ENCODE results near the gene C20orf144.

The C20orf144 gene

DNA sequence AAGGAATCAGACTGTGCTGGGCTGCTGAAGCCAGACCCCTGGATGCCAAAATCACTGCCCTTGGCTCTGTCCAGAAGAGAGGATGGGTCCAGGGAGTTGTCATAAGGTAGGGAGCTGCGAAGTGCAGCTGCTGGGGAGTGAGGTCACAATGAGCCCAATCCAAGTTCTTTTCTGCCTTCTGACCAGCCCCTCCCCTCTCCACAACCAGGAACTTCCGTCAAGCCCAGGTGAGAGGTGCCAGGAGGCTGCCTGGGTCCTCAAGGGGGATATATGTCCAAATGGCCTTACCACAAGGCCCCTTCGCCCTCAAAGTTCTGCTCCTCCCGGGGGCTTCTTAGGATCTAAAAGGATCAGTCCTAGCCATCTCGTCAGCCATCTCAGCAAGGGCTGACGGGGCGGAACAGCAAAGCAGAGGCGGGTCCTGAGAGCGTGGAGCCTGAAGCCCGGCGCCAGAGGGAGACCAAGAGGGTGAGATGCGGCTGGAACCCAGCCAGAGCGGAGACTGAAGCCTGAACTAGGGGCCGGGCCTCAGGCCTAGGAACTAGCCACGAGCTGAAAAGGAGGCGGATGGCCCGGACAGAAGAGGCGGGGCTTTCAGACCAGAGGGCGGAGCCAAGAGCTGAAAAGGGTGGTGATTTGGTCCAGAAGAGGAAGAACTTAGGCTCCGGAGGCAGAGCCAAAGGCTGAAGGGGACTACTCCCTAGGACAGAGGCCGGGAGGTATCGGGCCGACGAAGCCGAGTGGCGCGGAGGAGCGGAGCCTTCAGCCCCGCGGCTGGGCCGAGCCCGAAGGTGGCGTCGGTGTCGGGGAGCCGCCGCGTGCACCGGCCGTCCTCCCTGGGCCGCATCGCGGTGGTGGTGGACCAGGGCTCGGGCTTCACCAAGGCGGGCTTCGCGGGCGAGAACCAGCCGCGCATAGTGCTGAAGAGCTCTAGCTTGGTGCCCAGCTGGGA is 4.4 kb downstream of the C20orf144 start, which contains the start of gene ACTL10:
Gene ACTL10, plus strand, starts transcription at position 651 of the 952 bp plus-strand sequence. CDS start 555 bp downstream, outside the sequence.
- DNase-seq: peak; percentile 97

DNA sequence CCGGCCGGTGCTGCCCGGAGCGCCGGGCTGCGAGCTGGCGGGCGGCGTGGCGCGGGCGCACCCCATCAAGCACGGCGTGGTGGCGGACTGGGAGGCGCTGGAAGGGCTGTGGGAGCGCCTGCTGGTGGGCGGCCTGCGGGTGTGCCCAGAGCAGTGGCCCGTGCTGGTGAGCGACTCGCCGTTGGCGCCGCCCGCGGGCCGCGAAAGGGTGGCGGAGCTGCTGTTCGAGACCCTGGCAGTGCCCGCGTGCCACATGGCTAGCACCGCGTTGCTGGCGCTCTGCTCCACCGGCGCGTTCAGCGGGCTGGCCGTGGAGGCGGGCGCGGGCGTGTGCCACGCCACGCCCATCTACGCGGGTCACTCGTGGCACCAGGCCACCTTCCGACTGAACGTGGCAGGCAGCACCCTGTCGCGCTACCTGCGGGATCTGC is 5.1 kb downstream of the C20orf144 start:
- no peak for DNase-seq

DNA sequence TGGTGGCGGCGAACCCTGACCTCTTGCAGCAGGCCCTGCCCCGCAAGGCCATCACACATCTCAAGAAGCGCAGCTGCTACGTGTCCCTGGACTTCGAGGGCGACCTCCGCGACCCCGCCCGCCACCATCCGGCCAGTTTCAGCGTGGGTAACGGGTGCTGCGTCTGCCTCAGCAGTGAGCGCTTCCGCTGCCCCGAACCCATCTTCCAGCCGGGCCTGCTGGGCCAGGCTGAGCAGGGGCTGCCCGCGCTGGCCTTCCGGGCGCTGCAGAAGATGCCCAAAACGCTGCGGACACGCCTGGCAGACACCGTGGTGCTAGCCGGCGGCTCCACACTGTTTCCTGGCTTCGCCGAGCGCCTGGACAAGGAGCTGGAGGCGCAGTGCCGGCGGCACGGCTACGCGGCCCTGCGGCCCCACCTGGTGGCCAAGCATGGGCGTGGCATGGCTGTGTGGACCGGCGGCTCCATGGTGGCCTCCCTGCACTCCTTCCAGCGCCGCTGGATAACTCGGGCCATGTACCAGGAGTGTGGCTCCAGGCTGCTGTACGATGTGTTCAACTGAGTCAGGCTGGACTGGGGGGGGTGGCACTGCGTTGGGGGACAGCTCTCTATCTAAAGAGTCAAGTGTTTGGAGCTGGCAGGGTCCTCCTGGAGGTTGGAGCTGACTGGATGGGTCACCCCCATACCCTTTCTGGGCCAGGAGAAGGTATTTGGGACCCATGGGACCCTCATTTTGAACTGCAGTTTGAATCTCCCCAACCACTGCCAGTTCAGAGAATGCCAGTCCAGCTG is 5.7 kb downstream of the C20orf144 start:
- DNase-seq: peak; percentile 87

DNA sequence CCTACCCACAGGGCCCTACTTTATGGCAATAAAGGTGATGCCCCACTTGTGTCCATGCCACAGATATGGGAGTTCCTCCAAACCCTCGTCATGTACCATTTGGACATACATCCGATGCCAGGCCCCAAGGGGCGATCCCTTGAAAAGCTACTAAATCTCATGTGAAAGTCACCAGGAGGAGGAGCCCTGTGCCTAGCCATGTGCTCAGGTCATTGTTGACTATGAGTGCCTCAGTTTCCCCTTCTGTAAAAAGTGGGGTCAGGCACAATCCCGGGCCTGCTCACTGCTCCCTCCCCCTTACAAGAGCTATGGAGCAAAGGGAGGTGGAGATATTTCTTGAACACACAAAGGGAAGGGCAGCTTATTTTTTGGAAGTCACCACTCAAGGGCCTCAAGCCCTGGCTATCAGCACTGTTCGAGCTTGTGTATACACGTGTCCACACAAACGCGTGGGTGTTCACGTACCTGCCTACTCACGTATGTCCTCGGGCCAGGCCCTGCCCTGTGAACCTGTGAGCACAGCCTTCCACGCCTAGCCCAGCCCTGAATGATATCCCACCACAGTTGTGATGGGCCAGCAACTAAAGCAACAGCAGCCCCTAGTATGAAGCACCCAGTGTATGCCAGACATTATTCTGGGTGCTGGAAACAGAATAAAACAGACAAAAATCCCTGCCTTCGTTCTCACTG is 6.5 kb downstream of the C20orf144 start:
- no peak for DNase-seq

DNA sequence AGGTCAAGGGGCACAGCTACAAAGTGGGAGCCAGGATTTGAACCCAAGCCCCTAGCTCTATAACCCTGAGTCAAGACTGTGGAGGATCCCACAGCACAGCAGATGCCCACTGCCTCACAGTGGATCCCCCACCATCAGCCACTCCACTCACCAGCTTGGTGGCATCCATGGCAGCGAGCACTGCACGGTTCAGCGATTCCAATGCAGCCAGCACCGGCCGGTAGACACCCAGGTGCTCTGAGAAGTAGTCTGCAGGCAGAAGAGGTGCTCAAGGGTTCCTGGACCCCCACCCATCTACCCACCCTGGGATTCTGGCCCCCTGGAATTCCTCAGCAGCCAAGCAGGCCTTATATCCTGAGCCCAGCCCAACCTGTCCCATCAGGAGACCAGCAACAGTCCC is 7.1 kb downstream of the C20orf144 start:
- DNase-seq: no peak

DNA sequence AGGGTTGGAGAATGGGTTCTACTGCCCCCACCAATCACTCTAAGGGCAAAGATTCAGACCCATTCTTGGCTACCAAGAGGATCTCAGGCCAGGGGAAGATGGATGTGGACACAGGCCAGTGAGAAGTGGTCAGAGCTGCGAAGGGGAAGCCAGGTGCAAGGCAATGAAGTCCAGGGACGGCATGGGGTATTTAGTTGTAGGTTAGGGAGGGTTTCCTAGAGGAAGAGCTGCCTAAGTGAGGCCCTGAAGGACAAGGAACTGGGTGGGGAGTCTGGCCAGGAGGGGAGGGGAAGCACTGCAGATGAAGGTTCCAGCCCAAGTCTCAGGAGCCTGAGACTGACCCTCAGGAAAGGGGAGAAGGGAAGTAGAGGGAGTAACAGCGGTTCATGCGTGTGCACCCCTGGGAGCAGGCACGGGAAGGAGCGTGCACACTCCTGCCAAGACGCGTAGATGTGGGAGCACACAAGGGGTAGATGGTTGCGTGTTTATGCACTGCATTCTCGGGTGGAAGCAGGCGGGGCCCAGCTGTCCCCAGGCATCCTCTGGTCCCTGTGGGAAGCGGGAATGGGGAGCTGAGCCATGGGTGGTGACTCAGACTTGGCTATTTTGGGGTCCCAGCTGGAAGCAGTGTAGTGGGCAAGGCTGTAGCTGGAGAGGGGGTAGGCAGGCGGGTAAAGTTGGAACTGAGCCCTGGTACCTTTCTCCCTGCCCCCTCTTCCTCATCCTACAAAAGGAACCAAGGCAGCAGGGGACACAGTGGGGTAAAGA is 7.9 kb downstream of the C20orf144 start:
- no peak for DNase-seq

DNA sequence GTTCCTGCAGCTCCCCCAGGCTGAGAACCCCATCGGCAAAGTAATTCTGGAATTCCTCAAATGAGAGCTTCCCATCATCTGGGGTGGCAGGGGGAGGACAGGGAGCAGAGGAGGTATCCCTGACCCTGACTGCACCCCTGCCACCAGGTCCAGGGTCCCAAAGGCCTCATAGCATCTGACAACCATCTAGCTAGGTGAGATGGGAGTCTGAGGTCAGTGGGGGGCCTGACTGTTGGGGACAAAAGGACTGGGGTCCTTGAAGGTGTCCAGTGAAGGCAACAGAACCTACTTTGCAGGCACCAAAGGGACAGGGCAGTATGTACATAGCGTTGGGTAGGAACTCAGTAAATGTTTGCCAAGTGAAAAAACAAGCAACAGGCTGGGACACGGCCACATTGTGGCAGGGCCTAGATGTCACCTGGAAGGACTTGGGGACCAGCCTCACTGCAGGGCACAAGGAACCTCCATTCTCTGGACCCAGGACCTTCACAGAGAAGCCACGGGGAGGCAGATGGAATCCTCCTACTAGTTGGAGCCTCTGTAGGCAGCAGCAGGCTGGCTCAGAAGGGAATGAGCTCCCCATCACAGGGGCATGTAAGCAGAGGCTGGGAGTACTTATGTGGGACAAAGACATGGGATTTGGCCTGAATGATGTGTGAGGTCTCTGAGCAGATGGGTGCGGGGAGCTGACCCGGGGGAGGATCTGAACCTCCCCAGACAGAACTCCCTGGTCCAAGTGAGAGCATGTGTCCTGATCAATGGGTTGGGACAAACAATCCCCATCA is 8.8 kb downstream of the C20orf144 start:
- no peak for DNase-seq

DNA sequence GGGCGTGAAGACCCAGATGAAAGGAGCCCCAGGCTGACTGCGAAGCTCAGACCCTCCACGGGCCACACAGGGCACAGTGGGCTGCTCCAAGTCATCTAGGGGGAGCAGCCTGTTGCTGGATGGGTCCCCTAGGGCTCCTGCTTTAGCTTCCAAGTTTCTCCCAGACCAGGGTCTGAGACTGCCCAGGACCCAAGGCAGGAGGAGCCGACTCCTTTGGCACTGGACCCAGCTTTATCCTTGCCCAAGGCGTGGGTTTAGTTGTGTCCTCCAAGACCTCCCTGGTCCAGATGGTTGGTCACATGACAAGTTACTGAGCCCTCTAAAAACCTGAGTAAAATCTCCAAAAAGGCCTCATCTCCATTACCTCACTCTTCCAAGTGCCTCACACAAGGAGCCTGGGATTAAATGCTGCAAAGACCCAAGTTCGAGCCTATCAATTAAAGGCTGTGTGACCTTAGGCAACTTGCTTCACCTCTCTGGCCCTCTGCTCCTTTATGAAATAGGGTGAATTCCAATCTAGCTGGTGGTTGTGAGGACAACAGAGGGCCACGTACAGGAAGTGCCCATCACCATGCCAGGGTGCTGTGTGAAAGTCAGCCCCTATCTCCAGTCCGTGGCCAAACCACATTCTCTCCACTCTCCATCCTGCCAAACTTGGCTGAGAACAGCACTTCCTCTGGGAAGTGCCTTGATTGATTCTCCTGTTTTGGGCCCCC is 9.6 kb downstream of the C20orf144 start:
- no peak for DNase-seq

DNA sequence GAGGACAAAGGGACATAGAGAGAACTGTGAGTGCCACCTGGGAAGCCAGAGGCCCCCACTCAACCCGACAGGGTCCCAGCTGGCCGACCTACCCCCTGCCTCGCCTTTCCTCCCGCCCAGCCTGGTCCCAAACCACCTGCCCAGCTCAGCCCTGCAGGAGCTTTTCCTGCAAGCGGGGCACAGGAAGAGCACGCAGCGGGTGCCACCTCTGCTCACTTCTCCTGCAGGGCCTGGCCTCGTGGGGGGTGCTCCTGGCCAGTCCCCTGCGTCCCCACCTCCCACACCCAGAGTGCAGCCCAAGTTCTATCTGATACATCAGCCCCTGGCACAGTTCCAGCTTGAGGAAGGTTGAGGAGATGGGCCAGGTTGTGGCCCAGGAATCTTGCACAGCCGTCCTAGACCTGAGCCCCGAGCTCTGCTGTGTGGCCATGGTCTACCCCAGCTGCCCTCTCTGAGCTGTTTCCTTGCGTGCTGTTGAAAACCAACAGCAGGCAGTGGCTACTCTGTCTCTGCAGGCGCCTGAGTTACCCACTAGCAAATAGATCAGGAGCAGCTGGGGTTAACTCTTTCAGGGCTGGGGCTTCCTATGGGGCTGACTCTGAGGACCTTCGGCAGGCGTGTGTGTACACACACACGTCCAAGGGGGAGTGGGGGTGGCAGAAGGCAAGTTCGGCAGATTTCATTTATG is 10.4 kb downstream of the C20orf144 start:
- DNase-seq: no peak

DNA sequence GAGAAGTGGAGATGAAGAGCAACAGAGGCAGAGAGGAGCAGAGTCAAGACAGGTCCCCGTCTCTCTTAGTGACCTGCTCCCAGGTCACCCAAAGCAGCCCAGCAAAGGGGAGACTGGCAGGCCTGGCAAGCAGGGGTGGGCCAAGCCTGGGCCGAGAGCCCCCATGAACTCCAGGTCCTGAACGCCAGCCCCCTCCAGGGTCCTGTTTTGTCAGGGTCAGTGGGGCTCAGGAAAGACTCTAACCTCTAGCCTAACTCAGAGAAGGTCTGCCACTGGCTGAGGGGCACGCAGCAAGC is 10.9 kb downstream of the C20orf144 start:
- no peak for DNase-seq

DNA sequence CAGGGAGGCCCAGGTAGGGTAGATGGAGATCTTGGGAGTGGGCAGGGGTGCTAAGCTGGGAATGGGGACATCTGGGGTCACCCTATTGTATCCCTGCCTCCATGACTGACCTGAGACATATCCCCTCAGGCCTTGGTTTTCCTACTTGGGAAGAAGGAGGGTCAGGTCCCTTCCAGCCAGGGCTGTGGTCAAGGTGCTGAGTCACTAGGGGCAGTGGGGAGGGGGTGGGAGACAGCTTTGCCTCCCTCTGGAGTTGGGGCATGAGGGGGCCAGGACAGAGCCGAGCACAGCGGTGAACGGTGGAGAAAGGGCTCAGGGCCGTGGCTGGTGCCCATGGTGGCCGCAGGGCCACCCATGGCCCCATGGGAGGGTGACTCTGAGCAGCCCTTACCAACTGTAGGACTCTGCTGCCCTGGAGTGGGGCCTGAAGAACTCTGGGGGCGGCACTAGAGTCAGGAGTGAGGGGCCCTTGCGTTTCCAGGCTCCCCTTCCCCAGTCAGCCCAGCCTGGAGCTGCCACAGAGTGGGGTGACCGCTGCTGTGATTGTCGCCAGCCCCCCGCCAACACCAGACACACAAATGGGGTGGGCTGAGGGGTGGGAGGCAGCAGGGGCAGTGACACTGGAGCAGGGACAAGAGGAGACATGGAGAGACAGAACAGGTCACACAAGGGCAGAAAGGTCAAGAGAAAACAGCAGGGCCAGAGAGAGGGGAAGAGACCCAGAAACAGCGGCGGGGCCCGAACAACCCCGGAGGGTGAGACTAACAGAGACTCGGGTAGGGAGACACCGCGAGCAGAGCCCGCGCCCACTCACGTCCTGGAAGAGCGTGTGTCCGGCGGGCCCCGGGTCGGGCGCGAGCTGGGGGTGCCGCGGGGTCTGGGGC is 11.5 kb downstream of the C20orf144 start:
- peak; percentile 83 for DNase-seq

DNA sequence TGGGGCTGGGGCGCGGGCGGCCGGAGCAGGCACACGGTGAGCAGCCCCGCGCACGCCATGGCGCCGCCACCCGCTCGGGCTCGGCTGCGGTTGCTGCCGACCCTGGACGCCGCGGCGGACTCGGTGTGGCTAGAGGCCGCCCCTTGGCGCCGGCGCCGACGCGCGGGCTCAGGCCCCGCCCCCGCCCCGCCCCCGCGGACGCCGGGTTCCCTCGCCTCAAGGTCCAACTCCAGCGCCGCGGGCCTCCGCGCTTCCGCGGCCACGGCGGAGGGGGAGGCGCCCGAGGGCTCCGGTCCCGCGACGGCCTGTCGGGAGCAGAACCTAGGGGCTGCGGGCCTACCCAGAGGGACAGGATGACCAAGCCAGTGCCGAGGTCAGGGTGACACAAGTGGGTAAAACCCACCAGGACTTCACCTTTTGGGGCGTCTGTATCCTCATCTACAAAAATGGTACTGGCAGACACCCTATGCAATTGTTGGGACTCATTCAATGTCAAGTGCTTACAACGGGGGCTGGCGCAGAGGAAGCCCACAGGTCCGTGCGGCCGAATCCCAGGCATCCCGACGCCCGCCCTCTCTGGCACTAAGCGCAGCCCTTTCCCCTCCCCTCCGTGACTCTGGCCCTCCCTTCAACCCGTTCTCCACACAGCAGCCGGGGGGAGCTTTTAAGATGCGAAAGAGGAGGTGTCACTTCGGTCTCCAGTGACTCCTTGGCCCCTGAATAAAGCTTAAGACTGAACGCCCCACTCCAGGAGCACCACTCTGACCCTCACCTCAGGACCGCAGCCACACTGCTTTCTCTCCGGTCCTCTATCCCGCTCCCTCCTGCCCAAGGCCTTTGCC is 12.4 kb downstream of the C20orf144 start, which contains the start of gene NECAB3:
Gene NECAB3, minus strand, starts transcription at position 135 of the 842 bp plus-strand sequence. Its CDS starts 76 bp downstream, at position 59.
- DNase-seq: peak; percentile 89

DNA sequence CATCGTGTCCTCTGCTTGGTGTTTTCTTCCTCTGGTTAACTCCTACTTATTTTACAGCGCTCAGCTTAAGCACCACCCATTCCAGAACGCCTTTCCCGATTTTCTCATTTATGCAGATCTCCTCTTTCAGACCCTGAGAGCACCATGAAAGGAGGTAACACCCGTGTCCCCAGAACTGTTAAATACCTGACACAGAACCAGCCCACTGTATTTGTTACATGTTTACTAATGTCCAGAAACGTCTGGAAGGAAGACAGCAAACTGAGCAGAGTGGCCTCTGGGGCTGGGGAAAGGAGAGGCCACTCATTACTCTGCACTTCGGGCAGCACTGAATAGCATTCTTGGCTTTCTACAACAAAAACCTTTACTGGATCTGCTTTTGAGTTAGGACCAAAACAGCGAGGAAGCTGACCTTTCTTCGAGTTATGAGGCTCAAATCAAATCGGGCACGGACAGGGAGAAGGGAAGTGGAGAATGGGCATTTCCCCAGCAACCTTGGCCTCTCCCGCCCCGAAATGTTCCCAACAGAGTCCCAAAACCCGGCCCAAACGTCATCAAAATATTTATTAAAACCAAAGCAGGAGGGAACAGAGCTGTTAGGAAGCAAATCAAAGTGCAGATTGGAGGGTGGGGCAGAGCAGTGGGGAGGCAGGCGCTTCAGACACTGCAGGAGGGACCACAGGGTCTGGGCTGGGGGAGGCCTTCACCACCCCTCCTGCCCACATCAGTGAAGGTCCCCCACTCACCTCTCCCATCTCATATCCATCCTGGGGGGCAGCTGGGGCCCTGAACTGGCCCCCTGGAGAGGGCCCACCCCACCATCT is 13.2 kb downstream of the C20orf144 start:
- DNase-seq: no peak

DNA sequence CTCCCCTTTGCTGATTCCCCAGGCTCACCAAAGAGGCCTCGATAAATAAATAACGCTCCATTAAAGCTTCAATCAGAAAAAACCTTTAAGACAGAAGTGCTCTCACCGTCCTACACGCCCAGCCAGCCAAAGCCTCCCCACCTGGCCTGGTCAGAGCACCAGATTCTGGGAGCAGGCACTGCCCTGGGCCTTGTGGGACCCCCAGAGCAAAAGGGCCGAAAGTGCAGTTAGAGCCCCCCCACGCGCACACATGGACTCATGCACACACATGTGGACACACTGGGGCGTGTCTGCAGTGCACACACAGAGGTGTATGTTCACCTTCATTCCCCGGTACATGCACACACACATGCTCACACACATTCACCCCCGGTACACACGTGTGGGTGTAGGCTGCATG is 14.0 kb downstream of the C20orf144 start:
- no peak for DNase-seq

DNA sequence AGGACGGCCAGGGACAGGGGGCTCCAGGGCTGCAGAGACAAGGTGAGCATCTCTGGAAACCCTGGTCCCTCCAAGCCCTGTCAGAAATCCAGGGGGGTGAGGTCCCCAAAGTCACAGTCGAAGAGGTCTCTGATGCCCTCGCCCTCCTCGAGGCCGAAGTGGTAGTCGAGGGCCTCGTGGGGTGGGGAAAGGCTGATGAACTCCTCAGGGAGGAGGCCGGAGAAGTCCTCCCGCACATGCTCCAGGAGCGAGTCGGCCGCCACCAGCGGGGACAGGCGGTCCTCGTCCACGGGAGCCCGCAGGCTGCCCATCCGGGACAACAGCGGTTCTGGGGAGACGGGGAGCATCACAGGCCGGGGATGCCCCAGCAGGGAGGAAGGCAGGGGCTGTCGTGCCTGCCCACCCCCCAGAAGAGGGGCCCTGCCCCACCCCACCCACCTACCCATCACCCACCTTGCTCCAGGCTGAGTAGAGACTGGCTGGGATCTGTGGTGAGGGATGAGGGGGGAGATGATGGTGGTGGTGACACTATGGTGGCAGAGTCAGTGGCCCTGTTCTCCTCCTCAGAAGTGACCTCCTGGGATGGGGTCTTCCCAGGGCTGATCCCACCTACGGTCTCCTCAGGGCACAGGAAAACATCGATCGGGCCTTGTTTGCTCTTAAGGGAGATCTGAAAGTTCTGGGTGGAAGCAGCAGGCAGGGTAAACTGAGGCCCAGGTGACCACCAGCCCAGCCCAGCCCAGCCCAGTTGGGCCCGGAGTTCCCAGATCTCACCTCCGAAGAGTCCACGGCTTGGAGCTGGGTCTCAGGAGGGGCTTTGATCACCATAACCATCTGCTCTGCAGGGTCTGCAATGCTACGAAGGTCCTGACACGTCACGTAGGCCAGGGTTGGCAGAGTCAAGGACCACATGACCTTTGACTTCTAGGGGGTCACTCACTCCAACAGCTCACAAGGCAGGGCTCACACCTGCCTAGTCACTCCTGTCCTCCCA is 14.8 kb downstream of the C20orf144 start:
- DNase-seq: no peak
